K562 (cell line): ENCODE measurements around the gene ERAP2. TPM values are rescaled to one million over a fixed set of nuclear protein-coding genes. Genes with fewer than 3 reads are reported as not detected.

Experiments used
- CAMTA2 ChIP-seq: fragments of 250-450 bp; sonication (Bioruptor Pico); conservative IDR thresholded peaks from 2 replicates; pipeline ENCODE4 v1.5.1; 2022
- CBX3 ChIP-seq, 2 experiments: IDR thresholded peaks; 1 replicate in 1 of 2; 2 replicates in 1 of 2; pipeline ENCODE4 v1.6.1; 2012; ENCODE audit warnings: inconsistent platforms in 2 of 2, low read length in 2 of 2, borderline replicate concordance in 1 of 2, control low read depth in 1 of 2
- CREB3 ChIP-seq: fragments of 450-650 bp; conservative IDR thresholded peaks from 2 replicates; pipeline ENCODE4 v1.6.1; 2016; ENCODE audit warnings: missing genetic modification characterization, low read depth, mild to moderate bottlenecking, missing compliant biosample characterization, moderate library complexity
- DPF2 ChIP-seq: fragments of 450-650 bp; IDR thresholded peaks from 2 replicates; pipeline ENCODE4 v1.6.1; 2016
- ELF1 ChIP-seq: fragments of 200-800 bp; sonication (Bioruptor generic); IDR thresholded peaks from 2 replicates; pipeline ENCODE4 v1.6.1; 2016; ENCODE audit warnings: missing genetic modification characterization, missing compliant biosample characterization
- GATA2 ChIP-seq: sonication (generic); formaldehyde crosslinking; IDR thresholded peaks from 2 replicates; pipeline ENCODE4 v1.4.0; 2020; ENCODE audit warnings: mild to moderate bottlenecking, missing genetic modification reagents
- GTF2F1 ChIP-seq: IDR thresholded peaks from 2 replicates; pipeline ENCODE4 v1.6.1; 2011; ENCODE audit warnings: low read depth, low read length, improper control_type of control experiment
- MYC ChIP-seq, 2 experiments: fragments of 250-450 bp in 1 of 2; sonication (Bioruptor Pico) in 1 of 2; IDR thresholded peaks; 2 replicates each; pipeline versions ENCODE4 v1.5.1 to v1.6.1; 2012 to 2021; ENCODE audit warnings: low read depth in 2 of 2, borderline replicate concordance in 1 of 2, improper control_type of control experiment in 1 of 2, low read length in 1 of 2, mild to moderate bottlenecking in 1 of 2, moderate library complexity in 1 of 2
- NBN ChIP-seq: fragments of 450-650 bp; IDR thresholded peaks from 2 replicates; pipeline ENCODE4 v1.6.1; 2016; ENCODE audit warnings: low read depth, mild to moderate bottlenecking
- NFIC ChIP-seq: fragments of 450-650 bp; IDR thresholded peaks from 2 replicates; pipeline ENCODE4 v1.6.1; 2017; ENCODE audit warnings: mild to moderate bottlenecking, inconsistent platforms
- NRF1 ChIP-seq, 2 experiments: fragments of 450-650 bp; IDR thresholded peaks in 1 of 2; conservative IDR thresholded peaks in 1 of 2; 2 replicates each; pipeline ENCODE4 v1.6.1; 2014; ENCODE audit warnings: mild to moderate bottlenecking in 2 of 2
- PTBP1 ChIP-seq: fragments of 200-400 bp; formaldehyde crosslinking; IDR thresholded peaks from 2 replicates; pipeline ENCODE4 v1.6.1; 2017; ENCODE audit warnings: low read depth, low read length
- STAT6 ChIP-seq: sonication (generic); formaldehyde crosslinking; IDR thresholded peaks from 2 replicates; pipeline ENCODE4 v1.8.1; 2023; ENCODE audit warnings: mild to moderate bottlenecking, missing genetic modification reagents
- SUPT5H ChIP-seq: fragments of 450-650 bp; IDR thresholded peaks from 2 replicates; pipeline ENCODE4 v1.6.1; 2016
- ZNF124 ChIP-seq: sonication (generic); formaldehyde crosslinking; IDR thresholded peaks from 2 replicates; pipeline ENCODE4 v1.8.1; 2022; ENCODE audit warnings: missing genetic modification reagents
- ZNF143 ChIP-seq: sonication (generic); formaldehyde crosslinking; IDR thresholded peaks from 2 replicates; pipeline ENCODE4 v1.9.0; 2022; ENCODE audit warnings: mild to moderate bottlenecking, missing genetic modification reagents
- ZNF324 ChIP-seq: fragments of 250-450 bp; sonication (Bioruptor Pico); IDR thresholded peaks from 2 replicates; pipeline ENCODE4 v1.4.0; 2020; ENCODE audit warnings: mild to moderate bottlenecking
- ZNF583 ChIP-seq: fragments of 250-450 bp; sonication (Bioruptor Pico); IDR thresholded peaks from 2 replicates; pipeline ENCODE4 v1.4.0; 2020
- polyA plus RNA-seq, 8 experiments: library from polyadenylated mRNA; depleted of rRNA in 4 of 8; stranded (reverse) in 5 of 8; unstranded in 3 of 8; fragments of >200 nt; fragmentation: Nextera tagmentation in 2 of 8; fragmentation: Illumina TruSeq in 1 of 8; extraction: Ambion mirVana in 2 of 8; extraction: Trizol in 1 of 8; gene quantifications; 2 replicates each; pipeline versions ENCODE4 v1.2.1 to v1.2.3, GENCODE V29; 2011 to 2014; ENCODE audit warnings: inconsistent platforms in 1 of 8, missing spikeins in 1 of 8
- total RNA-seq, 7 experiments: library from RNA; depleted of rRNA in 6 of 7; stranded (reverse); fragments of >200 nt in 6 of 7; fragmentation: Illumina TruSeq in 2 of 7; extraction: Trizol in 2 of 7; gene quantifications; 2 replicates each; pipeline versions ENCODE4 v1.2.1 to v1.2.3, GENCODE V29; 2011 to 2021; ENCODE audit warnings: low replicate concordance in 1 of 7
- TF ChIP-seq, protein P1 (sequence below): fragments of 450-650 bp; IDR thresholded peaks from 2 replicates; pipeline ENCODE4 v1.6.1; 2016; ENCODE audit warnings: antibody characterized with exemption
- TF ChIP-seq, protein P2 (sequence below): fragments of 450-650 bp; IDR thresholded peaks from 2 replicates; pipeline ENCODE4 v1.6.1; 2016
- TF ChIP-seq, protein P3 (sequence below), 2 experiments: fragments of 450-650 bp; IDR thresholded peaks; 2 replicates each; pipeline ENCODE4 v1.6.1; 2016
- TF ChIP-seq, protein P4 (sequence below): fragments of 450-650 bp; formaldehyde crosslinking; IDR thresholded peaks from 2 replicates; pipeline ENCODE4 v1.4.0; 2022; ENCODE audit warnings: mild to moderate bottlenecking, moderate library complexity

Gene ERAP2
- total and polyA plus RNA-seq, 9 of the 15 experiments (the other 6 are each of a cell fraction or from before 2014, with no cell fraction given), result 0.93 to 4.0 (median 2.1) TPM

- TF ChIP-seq, protein P1, sequence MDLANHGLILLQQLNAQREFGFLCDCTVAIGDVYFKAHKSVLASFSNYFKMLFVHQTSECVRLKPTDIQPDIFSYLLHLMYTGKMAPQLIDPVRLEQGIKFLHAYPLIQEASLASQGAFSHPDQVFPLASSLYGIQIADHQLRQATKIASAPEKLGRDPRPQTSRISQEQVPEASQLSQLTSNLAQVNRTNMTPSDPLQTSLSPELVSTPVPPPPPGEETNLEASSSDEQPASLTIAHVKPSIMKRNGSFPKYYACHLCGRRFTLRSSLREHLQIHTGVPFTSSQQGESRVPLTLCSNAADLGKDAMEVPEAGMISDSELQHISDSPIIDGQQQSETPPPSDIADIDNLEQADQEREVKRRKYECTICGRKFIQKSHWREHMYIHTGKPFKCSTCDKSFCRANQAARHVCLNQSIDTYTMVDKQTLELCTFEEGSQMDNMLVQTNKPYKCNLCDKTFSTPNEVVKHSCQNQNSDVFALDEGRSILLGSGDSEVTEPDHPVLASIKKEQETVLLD, result peak; percentile 50; the same call in 1 of the 2 replicates
- TF ChIP-seq CREB3 (tag) (no peak; the same call in 1 of the 2 replicates), STAT6 (no peak), NBN (0 out of 2 replicates have a peak, but pooled peaks have one; percentile 77), PTBP1 (no peak), DPF2 (peak; percentile 82), ZNF324 (no peak), MYC (IDR thresholded peaks at IDR 0.05; ENCODE audit: low read depth, low read length) (peak; percentile 68; the same call in 1 of the 2 replicates), MYC (CRISPR knock-in tag; IDR thresholded peaks at IDR 0.05; ENCODE audit: borderline replicate concordance, low read depth) (no peak), GATA2 (CRISPR knock-in tag) (0 out of 2 replicates have a peak, but pooled peaks have one; percentile 15), SUPT5H (no peak), ZNF583 (CRISPR knock-in tag) (0 out of 2 replicates have a peak, but pooled peaks have one; percentile 61), CBX3 (IDR thresholded peaks at IDR 0.05; ENCODE audit: borderline replicate concordance in 1 of 2, low read length in 2 of 2) (0 out of 3 replicates have a peak, but pooled peaks of 1 of the 2 experiments have one; percentile 36), ELF1 (tag) (no peak), NFIC (peak; percentile 96), CAMTA2 (CRISPR knock-in tag) (no peak), GTF2F1 (no peak), ZNF124 (no peak), NRF1 (conservative IDR thresholded peaks at IDR 0.05 in 1 of 2, IDR thresholded peaks at IDR 0.05 in 1 of 2) (peak; percentile 82 to 86), ZNF143 (CRISPR knock-in tag) (no peak)
- TF ChIP-seq, protein P2, sequence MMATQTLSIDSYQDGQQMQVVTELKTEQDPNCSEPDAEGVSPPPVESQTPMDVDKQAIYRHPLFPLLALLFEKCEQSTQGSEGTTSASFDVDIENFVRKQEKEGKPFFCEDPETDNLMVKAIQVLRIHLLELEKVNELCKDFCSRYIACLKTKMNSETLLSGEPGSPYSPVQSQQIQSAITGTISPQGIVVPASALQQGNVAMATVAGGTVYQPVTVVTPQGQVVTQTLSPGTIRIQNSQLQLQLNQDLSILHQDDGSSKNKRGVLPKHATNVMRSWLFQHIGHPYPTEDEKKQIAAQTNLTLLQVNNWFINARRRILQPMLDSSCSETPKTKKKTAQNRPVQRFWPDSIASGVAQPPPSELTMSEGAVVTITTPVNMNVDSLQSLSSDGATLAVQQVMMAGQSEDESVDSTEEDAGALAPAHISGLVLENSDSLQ, result no peak
- TF ChIP-seq, protein P3, sequence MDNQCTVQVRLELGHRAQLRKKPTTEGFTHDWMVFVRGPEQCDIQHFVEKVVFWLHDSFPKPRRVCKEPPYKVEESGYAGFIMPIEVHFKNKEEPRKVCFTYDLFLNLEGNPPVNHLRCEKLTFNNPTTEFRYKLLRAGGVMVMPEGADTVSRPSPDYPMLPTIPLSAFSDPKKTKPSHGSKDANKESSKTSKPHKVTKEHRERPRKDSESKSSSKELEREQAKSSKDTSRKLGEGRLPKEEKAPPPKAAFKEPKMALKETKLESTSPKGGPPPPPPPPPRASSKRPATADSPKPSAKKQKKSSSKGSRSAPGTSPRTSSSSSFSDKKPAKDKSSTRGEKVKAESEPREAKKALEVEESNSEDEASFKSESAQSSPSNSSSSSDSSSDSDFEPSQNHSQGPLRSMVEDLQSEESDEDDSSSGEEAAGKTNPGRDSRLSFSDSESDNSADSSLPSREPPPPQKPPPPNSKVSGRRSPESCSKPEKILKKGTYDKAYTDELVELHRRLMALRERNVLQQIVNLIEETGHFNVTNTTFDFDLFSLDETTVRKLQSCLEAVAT (IDR thresholded peaks at IDR 0.05), result no peak
- TF ChIP-seq, protein P4, sequence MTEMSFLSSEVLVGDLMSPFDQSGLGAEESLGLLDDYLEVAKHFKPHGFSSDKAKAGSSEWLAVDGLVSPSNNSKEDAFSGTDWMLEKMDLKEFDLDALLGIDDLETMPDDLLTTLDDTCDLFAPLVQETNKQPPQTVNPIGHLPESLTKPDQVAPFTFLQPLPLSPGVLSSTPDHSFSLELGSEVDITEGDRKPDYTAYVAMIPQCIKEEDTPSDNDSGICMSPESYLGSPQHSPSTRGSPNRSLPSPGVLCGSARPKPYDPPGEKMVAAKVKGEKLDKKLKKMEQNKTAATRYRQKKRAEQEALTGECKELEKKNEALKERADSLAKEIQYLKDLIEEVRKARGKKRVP, result no peak
Measured at GRCh38 chr5:96930058-96930457, 53.8 kb downstream of the ERAP2 start (continued).
